ENCODE results near the gene DLGAP1.

GRCh38 chr18:3827236-3827845 lies 627.8 kb downstream of the DLGAP1 start:
- TF ChIP-seq CTCF (IDR thresholded peaks at IDR 0.05; ENCODE audit: insufficient read depth, low read length, poor library complexity, severe bottlenecking) (no peak), EZH2phosphoT487 (conservative IDR thresholded peaks at IDR 0.05; ENCODE audit: low read length) (no peak)
